HL-60 (cell line): ENCODE data around the gene DHODH.

Experiments used
- DNase-seq, 2 experiments: peaks; one replicate each; pipeline ENCODE4 v3.0.0-alpha.2; 2010 to 2020; ENCODE audit warnings: low read depth in 1 of 2, low spot score in 1 of 2
- H3K27ac ChIP-seq: fragments of 250-450 bp; sonication (Bioruptor Pico); replicated peaks from 2 replicates; pipeline ENCODE4 v1.5.1; 2020; ENCODE audit warnings: mild to moderate bottlenecking, moderate library complexity
- H3K27me3 ChIP-seq: fragments of 250-450 bp; sonication (Bioruptor Pico); 2 replicates; pipeline ENCODE4 v1.5.1; 2021; ENCODE audit warnings: mild to moderate bottlenecking, moderate library complexity; ENCODE audit not compliant: insufficient read depth, poor library complexity, severe bottlenecking
- H3K4me3 ChIP-seq: replicated peaks from 2 replicates; pipeline ENCODE4 v1.5.1; 2011; ENCODE audit warnings: mild to moderate bottlenecking, control low read depth, low read length; ENCODE audit not compliant: insufficient read depth
- GABPA ChIP-seq: IDR thresholded peaks from 2 replicates; pipeline ENCODE4 v1.6.1; 2012; ENCODE audit warnings: low read depth
- POLR2AphosphoS5 ChIP-seq: IDR thresholded peaks from 2 replicates; pipeline ENCODE4 v1.6.1; 2012; ENCODE audit warnings: low read depth
- SPI1 ChIP-seq: IDR thresholded peaks from 2 replicates; pipeline ENCODE4 v1.6.1; 2012; ENCODE audit warnings: low read depth, mild to moderate bottlenecking, borderline replicate concordance
- TF ChIP-seq, protein P1 (sequence below): IDR thresholded peaks from 2 replicates; pipeline ENCODE4 v1.6.1; 2012; ENCODE audit warnings: low read depth; ENCODE audit not compliant: insufficient replicate concordance
- TF ChIP-seq, protein P2 (sequence below): IDR thresholded peaks from one replicate; pipeline ENCODE4 v1.5.1; 2011; ENCODE audit warnings: low read length, control low read depth, inconsistent platforms; ENCODE audit not compliant: insufficient read depth

The DHODH gene

DNA sequence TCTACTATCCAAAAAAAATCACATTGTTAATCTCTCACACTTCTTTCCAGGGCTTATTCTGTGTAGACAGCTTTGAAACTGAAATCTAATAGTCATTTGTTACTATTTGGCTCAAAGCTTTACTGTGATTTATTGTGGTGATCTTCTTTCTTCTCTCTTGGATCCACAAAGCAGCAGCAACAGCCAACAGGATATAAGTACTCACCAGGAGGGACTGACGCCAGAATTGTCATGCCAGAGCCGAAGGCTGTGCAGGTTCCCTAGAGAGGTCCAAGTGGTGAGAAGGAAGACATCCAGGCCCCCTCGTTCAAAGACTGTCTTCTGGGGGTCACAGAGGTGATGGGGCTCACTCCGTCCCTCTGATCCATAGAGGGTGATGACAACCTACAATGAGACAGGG lies 41.6 kb upstream of the DHODH start:
- no peak for DNase-seq
- Histone ChIP-seq H3K4me3 (no peak overlapping the region), H3K27me3 (no peaks in the 10 kb centered on the region), H3K27ac (no peak overlapping the region)
- TF ChIP-seq, protein P1, sequence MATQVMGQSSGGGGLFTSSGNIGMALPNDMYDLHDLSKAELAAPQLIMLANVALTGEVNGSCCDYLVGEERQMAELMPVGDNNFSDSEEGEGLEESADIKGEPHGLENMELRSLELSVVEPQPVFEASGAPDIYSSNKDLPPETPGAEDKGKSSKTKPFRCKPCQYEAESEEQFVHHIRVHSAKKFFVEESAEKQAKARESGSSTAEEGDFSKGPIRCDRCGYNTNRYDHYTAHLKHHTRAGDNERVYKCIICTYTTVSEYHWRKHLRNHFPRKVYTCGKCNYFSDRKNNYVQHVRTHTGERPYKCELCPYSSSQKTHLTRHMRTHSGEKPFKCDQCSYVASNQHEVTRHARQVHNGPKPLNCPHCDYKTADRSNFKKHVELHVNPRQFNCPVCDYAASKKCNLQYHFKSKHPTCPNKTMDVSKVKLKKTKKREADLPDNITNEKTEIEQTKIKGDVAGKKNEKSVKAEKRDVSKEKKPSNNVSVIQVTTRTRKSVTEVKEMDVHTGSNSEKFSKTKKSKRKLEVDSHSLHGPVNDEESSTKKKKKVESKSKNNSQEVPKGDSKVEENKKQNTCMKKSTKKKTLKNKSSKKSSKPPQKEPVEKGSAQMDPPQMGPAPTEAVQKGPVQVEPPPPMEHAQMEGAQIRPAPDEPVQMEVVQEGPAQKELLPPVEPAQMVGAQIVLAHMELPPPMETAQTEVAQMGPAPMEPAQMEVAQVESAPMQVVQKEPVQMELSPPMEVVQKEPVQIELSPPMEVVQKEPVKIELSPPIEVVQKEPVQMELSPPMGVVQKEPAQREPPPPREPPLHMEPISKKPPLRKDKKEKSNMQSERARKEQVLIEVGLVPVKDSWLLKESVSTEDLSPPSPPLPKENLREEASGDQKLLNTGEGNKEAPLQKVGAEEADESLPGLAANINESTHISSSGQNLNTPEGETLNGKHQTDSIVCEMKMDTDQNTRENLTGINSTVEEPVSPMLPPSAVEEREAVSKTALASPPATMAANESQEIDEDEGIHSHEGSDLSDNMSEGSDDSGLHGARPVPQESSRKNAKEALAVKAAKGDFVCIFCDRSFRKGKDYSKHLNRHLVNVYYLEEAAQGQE, result no peak
- TF ChIP-seq, protein P2, sequence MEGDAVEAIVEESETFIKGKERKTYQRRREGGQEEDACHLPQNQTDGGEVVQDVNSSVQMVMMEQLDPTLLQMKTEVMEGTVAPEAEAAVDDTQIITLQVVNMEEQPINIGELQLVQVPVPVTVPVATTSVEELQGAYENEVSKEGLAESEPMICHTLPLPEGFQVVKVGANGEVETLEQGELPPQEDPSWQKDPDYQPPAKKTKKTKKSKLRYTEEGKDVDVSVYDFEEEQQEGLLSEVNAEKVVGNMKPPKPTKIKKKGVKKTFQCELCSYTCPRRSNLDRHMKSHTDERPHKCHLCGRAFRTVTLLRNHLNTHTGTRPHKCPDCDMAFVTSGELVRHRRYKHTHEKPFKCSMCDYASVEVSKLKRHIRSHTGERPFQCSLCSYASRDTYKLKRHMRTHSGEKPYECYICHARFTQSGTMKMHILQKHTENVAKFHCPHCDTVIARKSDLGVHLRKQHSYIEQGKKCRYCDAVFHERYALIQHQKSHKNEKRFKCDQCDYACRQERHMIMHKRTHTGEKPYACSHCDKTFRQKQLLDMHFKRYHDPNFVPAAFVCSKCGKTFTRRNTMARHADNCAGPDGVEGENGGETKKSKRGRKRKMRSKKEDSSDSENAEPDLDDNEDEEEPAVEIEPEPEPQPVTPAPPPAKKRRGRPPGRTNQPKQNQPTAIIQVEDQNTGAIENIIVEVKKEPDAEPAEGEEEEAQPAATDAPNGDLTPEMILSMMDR, result no peak

DNA sequence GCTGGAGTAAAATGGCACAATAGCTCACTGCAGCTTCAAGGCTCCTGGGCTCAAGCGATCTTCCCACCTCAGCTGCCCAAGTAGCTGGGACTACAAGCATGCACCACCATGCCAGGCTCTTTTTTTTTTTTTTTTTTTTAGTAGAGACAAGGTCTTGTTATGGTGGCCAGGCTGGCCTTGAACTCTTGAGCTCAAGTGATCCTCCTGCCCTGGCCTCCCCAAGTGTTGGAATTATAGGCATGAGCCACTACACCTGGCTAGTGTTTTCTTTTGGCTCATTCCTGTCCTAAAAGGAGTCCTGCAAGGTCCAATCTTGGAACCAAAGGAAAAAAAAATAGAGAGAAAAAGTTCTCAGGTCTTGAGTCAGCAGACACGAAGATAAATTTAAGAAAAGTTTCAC lies 39.2 kb upstream of the DHODH start:
- no peak for DNase-seq
- Histone ChIP-seq H3K27me3 (no peaks in the 10 kb centered on the region), H3K4me3 (no peak overlapping the region), H3K27ac (no peak overlapping the region)
- TF ChIP-seq POLR2AphosphoS5 (no peak), SPI1 (no peak), GABPA (no peak)
- TF ChIP-seq, protein P1, result no peak
- TF ChIP-seq, protein P2, result no peak

DNA sequence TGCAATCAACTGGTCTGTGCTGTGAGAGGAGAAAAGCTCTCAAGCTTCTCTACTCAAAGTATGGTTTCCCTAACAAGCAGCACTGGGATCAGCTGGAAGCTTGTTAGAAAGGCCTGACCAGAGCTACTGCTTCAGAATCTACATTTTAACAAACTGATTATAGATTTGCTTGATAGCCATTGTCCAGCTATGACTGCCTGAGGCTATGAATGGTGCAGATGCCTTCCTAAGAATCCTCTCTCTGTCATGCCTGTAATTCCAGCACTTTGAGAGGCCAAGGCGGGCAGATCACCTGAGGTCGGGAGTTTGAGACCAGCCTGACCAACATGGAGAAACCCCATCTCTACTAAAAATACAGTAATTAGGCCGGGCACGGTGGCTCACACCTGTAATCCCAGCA lies 37.0 kb upstream of the DHODH start:
- H3K4me3 ChIP-seq, result no peak overlapping the region
- no peaks in the 10 kb centered on the region for H3K27me3 ChIP-seq
- H3K27ac ChIP-seq, result no peak overlapping the region
- no peak for DNase-seq
- TF ChIP-seq GABPA (no peak), SPI1 (no peak), POLR2AphosphoS5 (no peak)
- TF ChIP-seq, protein P1, result no peak
- TF ChIP-seq, protein P2, result no peak
